ENCODE results near the gene ZNF485. TPM values are rescaled to one million over a fixed set of nuclear protein-coding genes. Genes with fewer than 3 reads are reported as not detected.

Gene ZNF485
- total RNA-seq = 3.7 TPM

GRCh38 chr10:43606323-43607198, at the start of gene ZNF485:
TSS of gene ZNF485 (plus strand) at chr10:43606438. CDS start at chr10:43607051, 613 bp downstream.
- Histone ChIP-seq H3K36me3 (ENCODE audit: control insufficient read depth in 3 of 3, insufficient read depth in 3 of 3, low read length in 3 of 3) (peaks cover 10 to 20% (median 20%) of the 10 kb centered on the region in 3 donors), H3K9ac (ENCODE audit: low read depth in 1 of 3, low read length in 3 of 3) (peak within 1 kb of the TSS; percentile 65 to 85 (median 76)), H3K27me3 (ENCODE audit: control insufficient read depth in 3 of 3, insufficient read depth in 3 of 3, low read length in 3 of 3) (no peaks in the 10 kb centered on the region), H3K9me3 (ENCODE audit: control insufficient read depth in 3 of 3, low read length in 3 of 3) (no peaks in the 10 kb centered on the region), H3K4me3 (ENCODE audit: low read length in 3 of 3) (peak within 1 kb of the TSS; percentile 81 to 87 (median 82)), H3K4me1 (ENCODE audit: control insufficient read depth in 3 of 3, insufficient read depth in 3 of 3, low read length in 3 of 3) (peaks cover 6 to 11% (median 11%) of the 10 kb centered on the region in 3 donors), H3K27ac (ENCODE audit: low read depth, low read length) (no peak within 1 kb of the TSS)

DNA sequence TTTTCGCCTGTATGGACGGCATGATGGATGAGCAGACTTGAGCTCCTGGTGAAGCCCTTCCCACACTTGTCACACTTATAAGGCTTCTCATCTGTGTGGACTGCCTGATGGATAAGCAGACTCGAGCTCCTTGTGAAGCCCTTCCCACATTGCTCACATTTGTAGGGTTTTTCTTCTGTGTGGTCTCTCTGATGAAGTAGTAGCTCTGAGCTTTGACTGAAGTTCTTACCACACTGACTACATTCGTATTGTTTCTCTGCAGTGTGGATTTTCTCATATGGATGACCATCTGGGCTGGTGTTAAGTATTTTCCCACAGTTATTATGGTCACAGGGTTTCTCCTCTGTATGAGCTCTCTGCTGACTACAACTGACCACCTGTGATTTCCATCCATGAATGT, 49.0 kb upstream of the ZNF485 start:
- H3K27me3 ChIP-seq (ENCODE audit: control insufficient read depth in 3 of 3, insufficient read depth in 3 of 3, low read length in 3 of 3) = no peaks in the 10 kb centered on the region
- H3K27ac ChIP-seq (ENCODE audit: low read depth, low read length) = no peak overlapping the region
- H3K4me1 ChIP-seq (ENCODE audit: control insufficient read depth in 3 of 3, insufficient read depth in 3 of 3, low read length in 3 of 3) = no peaks in the 10 kb centered on the region
- H3K9me3 ChIP-seq (ENCODE audit: control insufficient read depth in 3 of 3, low read length in 3 of 3) = peaks cover 0 to 6% (median 3%) of the 10 kb centered on the region in 3 donors
- peaks cover 10 to 18% (median 15%) of the 10 kb centered on the region in 3 donors for H3K36me3 ChIP-seq (ENCODE audit: control insufficient read depth in 3 of 3, insufficient read depth in 3 of 3, low read length in 3 of 3)
- no peak overlapping the region for H3K9ac ChIP-seq (ENCODE audit: low read depth in 1 of 3, low read length in 3 of 3)
- peak overlapping the region in 1 of 3 donors; percentile 17 for H3K4me3 ChIP-seq (ENCODE audit: low read length in 3 of 3)

DNA sequence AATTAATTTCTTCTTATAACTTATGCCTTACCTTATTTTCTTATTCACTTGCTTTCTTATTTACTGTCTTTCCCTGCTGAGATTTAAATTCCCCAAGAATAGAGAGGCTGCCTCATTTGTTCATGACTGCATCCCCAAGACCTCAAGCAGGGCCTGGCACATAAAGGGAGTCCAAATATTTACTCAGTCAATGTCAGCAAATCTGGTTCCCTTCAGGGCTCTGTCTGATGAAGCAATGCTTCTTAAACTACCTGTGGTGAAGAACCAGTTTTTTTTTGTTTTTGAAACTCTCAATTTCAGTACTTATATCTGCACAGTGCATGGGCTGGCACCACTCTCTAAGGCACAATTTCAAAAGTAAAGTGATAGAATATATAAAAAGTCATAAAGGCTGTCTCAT, 36.6 kb upstream of the ZNF485 start:
- Histone ChIP-seq H3K27me3 (ENCODE audit: control insufficient read depth in 3 of 3, insufficient read depth in 3 of 3, low read length in 3 of 3) (no peaks in the 10 kb centered on the region), H3K36me3 (ENCODE audit: control insufficient read depth in 3 of 3, insufficient read depth in 3 of 3, low read length in 3 of 3) (peaks cover 0 to 8% (median 4%) of the 10 kb centered on the region in 3 donors), H3K4me1 (ENCODE audit: control insufficient read depth in 3 of 3, insufficient read depth in 3 of 3, low read length in 3 of 3) (peaks cover 9 to 12% (median 11%) of the 10 kb centered on the region in 3 donors), H3K9ac (ENCODE audit: low read depth in 1 of 3, low read length in 3 of 3) (no peak overlapping the region), H3K4me3 (ENCODE audit: low read length in 3 of 3) (no peak overlapping the region), H3K9me3 (ENCODE audit: control insufficient read depth in 3 of 3, low read length in 3 of 3) (no peaks in the 10 kb centered on the region), H3K27ac (ENCODE audit: low read depth, low read length) (no peak overlapping the region)

- Histone ChIP-seq H3K4me1 (ENCODE audit: control insufficient read depth in 3 of 3, insufficient read depth in 3 of 3, low read length in 3 of 3) (peaks cover 11 to 16% (median 13%) of the 10 kb centered on the region in 3 donors), H3K4me3 (ENCODE audit: low read length in 3 of 3) (no peak overlapping the region), H3K9me3 (ENCODE audit: control insufficient read depth in 3 of 3, low read length in 3 of 3) (no peaks in the 10 kb centered on the region), H3K36me3 (ENCODE audit: control insufficient read depth in 3 of 3, insufficient read depth in 3 of 3, low read length in 3 of 3) (peaks cover 0 to 8% (median 4%) of the 10 kb centered on the region in 3 donors), H3K27ac (ENCODE audit: low read depth, low read length) (no peak overlapping the region), H3K27me3 (ENCODE audit: control insufficient read depth in 3 of 3, insufficient read depth in 3 of 3, low read length in 3 of 3) (no peaks in the 10 kb centered on the region), H3K9ac (ENCODE audit: low read depth in 1 of 3, low read length in 3 of 3) (no peak overlapping the region)
Observed at GRCh38 chr10:43570971-43571370, 35.3 kb upstream of the ZNF485 start.

- peak overlapping the region; percentile 38 for H3K27ac ChIP-seq (ENCODE audit: low read depth, low read length)
- no peaks in the 10 kb centered on the region for H3K27me3 ChIP-seq (ENCODE audit: control insufficient read depth in 3 of 3, insufficient read depth in 3 of 3, low read length in 3 of 3)
- peak overlapping the region; percentile 48 to 78 (median 74) for H3K9ac ChIP-seq (ENCODE audit: low read depth in 1 of 3, low read length in 3 of 3)
- peaks cover 11 to 16% (median 13%) of the 10 kb centered on the region in 3 donors for H3K4me1 ChIP-seq (ENCODE audit: control insufficient read depth in 3 of 3, insufficient read depth in 3 of 3, low read length in 3 of 3)
- peaks cover 0 to 3% (median 0%) of the 10 kb centered on the region in 3 donors for H3K36me3 ChIP-seq (ENCODE audit: control insufficient read depth in 3 of 3, insufficient read depth in 3 of 3, low read length in 3 of 3)
- H3K9me3 ChIP-seq (ENCODE audit: control insufficient read depth in 3 of 3, low read length in 3 of 3) = no peaks in the 10 kb centered on the region
- peak overlapping the region; percentile 77 to 81 (median 80) for H3K4me3 ChIP-seq (ENCODE audit: low read length in 3 of 3)
Observed at GRCh38 chr10:43573250-43574000, 32.8 kb upstream of the ZNF485 start.

GRCh38 chr10:43574001-43574892, 32.0 kb upstream of the ZNF485 start, which contains the start of gene ZNF239:
TSS of gene ZNF239 (minus strand) at chr10:43574616. CDS start at chr10:43558079, 16,537 bp downstream.
- Histone ChIP-seq H3K9ac (ENCODE audit: low read depth in 1 of 3, low read length in 3 of 3) (peak within 1 kb of the TSS; percentile 48 to 78 (median 74)), H3K4me3 (ENCODE audit: low read length in 3 of 3) (peak within 1 kb of the TSS; percentile 77 to 81 (median 80)), H3K27ac (ENCODE audit: low read depth, low read length) (peak within 1 kb of the TSS; percentile 38), H3K9me3 (ENCODE audit: control insufficient read depth in 3 of 3, low read length in 3 of 3) (no peaks in the 10 kb centered on the region), H3K4me1 (ENCODE audit: control insufficient read depth in 3 of 3, insufficient read depth in 3 of 3, low read length in 3 of 3) (peaks cover 11 to 16% (median 13%) of the 10 kb centered on the region in 3 donors), H3K36me3 (ENCODE audit: control insufficient read depth in 3 of 3, insufficient read depth in 3 of 3, low read length in 3 of 3) (peaks cover 0 to 3% (median 0%) of the 10 kb centered on the region in 3 donors), H3K27me3 (ENCODE audit: control insufficient read depth in 3 of 3, insufficient read depth in 3 of 3, low read length in 3 of 3) (no peaks in the 10 kb centered on the region)

DNA sequence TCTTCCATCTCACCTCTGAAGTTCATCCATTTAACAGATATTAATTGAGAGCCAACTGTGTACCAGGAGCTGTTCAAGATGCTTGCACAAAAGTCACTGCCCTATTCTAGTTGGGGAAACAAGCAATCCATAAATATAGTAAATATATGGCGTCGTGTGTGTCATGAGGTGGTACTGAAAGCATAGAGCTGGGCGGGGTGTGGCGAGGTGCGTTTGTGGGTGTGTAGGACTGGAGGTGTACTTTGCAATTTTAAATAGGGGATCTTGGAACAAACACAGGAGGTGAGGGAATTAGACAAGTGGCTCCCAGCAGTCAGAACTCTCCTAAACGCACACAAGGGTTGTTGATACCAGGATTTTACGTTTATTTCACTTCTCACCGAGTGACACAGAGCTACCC, 31.3 kb upstream of the ZNF485 start:
- H3K9me3 ChIP-seq (ENCODE audit: control insufficient read depth in 3 of 3, low read length in 3 of 3) = no peaks in the 10 kb centered on the region
- H3K9ac ChIP-seq (ENCODE audit: low read depth in 1 of 3, low read length in 3 of 3) = peak overlapping the region in 1 of 3 donors; percentile 74
- peak overlapping the region; percentile 77 to 81 (median 80) for H3K4me3 ChIP-seq (ENCODE audit: low read length in 3 of 3)
- H3K27me3 ChIP-seq (ENCODE audit: control insufficient read depth in 3 of 3, insufficient read depth in 3 of 3, low read length in 3 of 3) = no peaks in the 10 kb centered on the region
- no peak overlapping the region for H3K27ac ChIP-seq (ENCODE audit: low read depth, low read length)
- peaks cover 11 to 16% (median 13%) of the 10 kb centered on the region in 3 donors for H3K4me1 ChIP-seq (ENCODE audit: control insufficient read depth in 3 of 3, insufficient read depth in 3 of 3, low read length in 3 of 3)
- peaks cover 0 to 2% (median 0%) of the 10 kb centered on the region in 3 donors for H3K36me3 ChIP-seq (ENCODE audit: control insufficient read depth in 3 of 3, insufficient read depth in 3 of 3, low read length in 3 of 3)

GRCh38 chr10:43576062-43576461, 30.2 kb upstream of the ZNF485 start:
- H3K27ac ChIP-seq (ENCODE audit: low read depth, low read length) = no peak overlapping the region
- peaks cover 11 to 16% (median 13%) of the 10 kb centered on the region in 3 donors for H3K4me1 ChIP-seq (ENCODE audit: control insufficient read depth in 3 of 3, insufficient read depth in 3 of 3, low read length in 3 of 3)
- H3K9ac ChIP-seq (ENCODE audit: low read depth in 1 of 3, low read length in 3 of 3) = no peak overlapping the region
- H3K4me3 ChIP-seq (ENCODE audit: low read length in 3 of 3) = no peak overlapping the region
- no peaks in the 10 kb centered on the region for H3K9me3 ChIP-seq (ENCODE audit: control insufficient read depth in 3 of 3, low read length in 3 of 3)
- no peaks in the 10 kb centered on the region for H3K27me3 ChIP-seq (ENCODE audit: control insufficient read depth in 3 of 3, insufficient read depth in 3 of 3, low read length in 3 of 3)
- H3K36me3 ChIP-seq (ENCODE audit: control insufficient read depth in 3 of 3, insufficient read depth in 3 of 3, low read length in 3 of 3) = no peaks in the 10 kb centered on the region

DNA sequence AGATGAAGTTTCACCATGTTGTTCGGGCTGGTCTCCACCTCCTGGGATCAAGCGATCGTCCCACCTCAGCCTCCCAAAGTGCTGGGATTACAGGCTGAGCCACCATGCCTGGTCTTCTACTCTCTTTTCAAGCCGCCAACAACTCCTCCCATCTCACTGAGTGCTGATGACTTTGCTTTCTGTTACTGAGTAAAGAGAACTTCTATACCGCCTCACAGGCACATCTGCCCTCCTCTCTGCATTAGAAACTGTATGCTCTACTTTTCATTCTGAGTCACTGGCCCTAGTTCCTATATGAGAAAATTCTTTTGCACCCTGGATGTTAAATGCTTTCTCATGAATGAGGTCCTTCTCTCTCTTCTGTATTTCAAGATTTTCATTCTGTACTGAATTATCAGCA, 29.7 kb upstream of the ZNF485 start:
- no peaks in the 10 kb centered on the region for H3K36me3 ChIP-seq (ENCODE audit: control insufficient read depth in 3 of 3, insufficient read depth in 3 of 3, low read length in 3 of 3)
- H3K4me3 ChIP-seq (ENCODE audit: low read length in 3 of 3) = no peak overlapping the region
- no peaks in the 10 kb centered on the region for H3K9me3 ChIP-seq (ENCODE audit: control insufficient read depth in 3 of 3, low read length in 3 of 3)
- H3K9ac ChIP-seq (ENCODE audit: low read depth in 1 of 3, low read length in 3 of 3) = no peak overlapping the region
- no peaks in the 10 kb centered on the region for H3K27me3 ChIP-seq (ENCODE audit: control insufficient read depth in 3 of 3, insufficient read depth in 3 of 3, low read length in 3 of 3)
- H3K4me1 ChIP-seq (ENCODE audit: control insufficient read depth in 3 of 3, insufficient read depth in 3 of 3, low read length in 3 of 3) = peaks cover 11 to 16% (median 13%) of the 10 kb centered on the region in 3 donors
- no peak overlapping the region for H3K27ac ChIP-seq (ENCODE audit: low read depth, low read length)

All from skeletal muscle tissue (tissue), 4 donors.